Activated T-cell treated with anti-CD3 and anti-CD28 coated beads, Interleukin-2, amount 50 U/mL, for 72 hours (primary cell): ENCODE data around the gene CEP128. TPM values are rescaled to one million over a fixed set of nuclear protein-coding genes. Genes with fewer than 3 reads are reported as not detected.

Experiments
- ATAC-seq, 2 donors: fragments of 150-1000 bp; cut with Tn5 transposase; replicated peaks in 1 of 2; 2 replicates each; pipeline ENCODE4 v1.10.0; 2021; ENCODE audit warnings: moderate library complexity in 2 of 2, mild to moderate bottlenecking in 1 of 2
- DNase-seq, 2 donors: peaks; one replicate each; pipeline ENCODE4 v3.0.0; 2021 to 2022; ENCODE audit warnings: mixed read lengths in 1 of 2
- H3K27ac Mint-ChIP-seq: one replicate; pipeline ENCODE4 v1.8.0; 2022; ENCODE audit warnings: mild to moderate bottlenecking, moderate library complexity, mixed read lengths
- H3K27me3 Mint-ChIP-seq: one replicate; pipeline ENCODE4 v1.8.0; 2022; ENCODE audit warnings: low read depth, mixed read lengths
- H3K36me3 Mint-ChIP-seq, 2 donors: one replicate each; pipeline ENCODE4 v1.8.0; 2022; ENCODE audit warnings: mixed read lengths in 2 of 2, mild to moderate bottlenecking in 1 of 2; ENCODE audit not compliant: insufficient read depth in 2 of 2
- H3K4me1 Mint-ChIP-seq: one replicate; pipeline ENCODE4 v1.8.0; 2022; ENCODE audit warnings: low read depth, mixed read lengths
- H3K4me3 Mint-ChIP-seq, 2 donors: one replicate each; pipeline ENCODE4 v1.8.0; 2022; ENCODE audit warnings: mild to moderate bottlenecking in 2 of 2, mixed read lengths in 2 of 2, moderate library complexity in 2 of 2
- H3K9me3 Mint-ChIP-seq, 2 donors: one replicate each; pipeline ENCODE4 v1.8.0; 2022; ENCODE audit warnings: mixed read lengths in 2 of 2
- total RNA-seq, 2 donors: library from RNA; stranded (reverse); gene quantifications; one replicate each; pipeline ENCODE4 v1.2.3, GENCODE V29; 2022

The CEP128 gene
- total RNA-seq, 2 donors from 2014 or later: 14.2 to 16.9 TPM

- H3K27me3 Mint-ChIP-seq: no peaks in the 10 kb centered on the region
- H3K9me3 Mint-ChIP-seq: no peaks in the 10 kb centered on the region
- no peak overlapping the region for H3K27ac Mint-ChIP-seq
- peaks cover 6% of the 10 kb centered on the region for H3K4me1 Mint-ChIP-seq
- no peak for ATAC-seq
- H3K36me3 Mint-ChIP-seq: no peaks in the 10 kb centered on the region
- DNase-seq: no peak
- H3K4me3 Mint-ChIP-seq: no peak overlapping the region
Measured at GRCh38 chr14:80713076-80713850, 228.3 kb downstream of the CEP128 start.

DNA sequence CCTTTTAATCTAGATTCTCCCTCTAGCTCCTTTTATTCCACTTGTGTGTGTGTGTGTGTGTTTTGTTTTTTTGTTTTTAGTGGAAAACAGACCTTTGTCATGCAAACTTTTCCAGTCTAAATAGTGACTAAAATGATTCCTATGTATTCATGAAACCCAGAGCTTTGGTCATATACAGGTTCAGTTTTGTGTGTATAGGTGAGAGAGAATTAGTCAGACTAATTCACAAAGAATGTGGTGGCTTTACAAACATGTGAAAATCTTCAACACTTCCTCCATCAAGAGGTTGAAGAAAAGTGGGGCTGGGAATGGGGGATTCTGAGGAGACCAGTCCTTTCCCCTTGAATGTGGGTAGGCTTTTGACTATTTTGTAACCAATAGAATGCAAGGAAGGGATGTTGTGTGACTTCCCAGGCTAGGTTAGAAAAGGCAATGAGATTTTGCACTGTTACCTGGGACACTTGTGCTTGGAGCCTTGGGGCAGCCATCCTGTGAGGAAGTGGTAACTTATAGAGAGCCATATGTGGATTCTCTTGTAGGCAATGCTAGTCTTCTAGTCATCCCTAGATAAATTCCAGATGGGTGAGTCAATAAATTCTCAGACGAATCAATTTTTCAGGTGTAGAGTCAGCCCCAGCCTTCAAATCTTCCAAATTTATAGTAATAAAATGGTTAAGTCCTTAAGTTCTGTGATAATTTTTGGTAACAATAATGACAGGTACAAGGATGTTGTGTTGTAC lies 236.1 kb downstream of the CEP128 start:
- Mint-ChIP-seq H3K4me3 (no peak overlapping the region), H3K9me3 (no peaks in the 10 kb centered on the region), H3K36me3 (no peaks in the 10 kb centered on the region), H3K27ac (no peak overlapping the region), H3K4me1 (no peaks in the 10 kb centered on the region), H3K27me3 (no peaks in the 10 kb centered on the region)
- DNase-seq (no peak), ATAC-seq (no peak)

DNA sequence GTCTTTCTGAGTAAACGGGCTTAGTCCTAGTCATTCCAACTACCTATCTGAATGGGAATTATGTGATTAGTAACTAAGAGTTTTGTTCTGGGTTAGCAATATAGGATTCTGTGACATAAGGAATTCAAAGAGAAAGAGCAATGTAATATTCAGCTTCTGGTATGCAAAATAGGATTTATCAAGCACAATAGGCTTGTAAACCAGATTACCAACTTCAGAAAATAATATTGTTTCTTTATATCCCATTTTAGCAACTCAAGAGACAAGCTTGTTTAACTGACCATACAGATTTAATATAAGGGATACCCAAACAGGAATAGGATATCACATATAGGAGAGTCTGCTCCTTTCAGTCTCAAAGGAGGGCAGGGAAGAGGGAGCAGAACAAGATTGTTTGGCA lies 240.9 kb downstream of the CEP128 start:
- DNase-seq (no peak), ATAC-seq (no peak)
- Mint-ChIP-seq H3K36me3 (no peaks in the 10 kb centered on the region), H3K27ac (no peak overlapping the region), H3K27me3 (no peaks in the 10 kb centered on the region), H3K4me3 (no peak overlapping the region), H3K4me1 (no peaks in the 10 kb centered on the region), H3K9me3 (no peaks in the 10 kb centered on the region)

- ATAC-seq: peak in 1 of 2 donors; percentile 19
- H3K27ac Mint-ChIP-seq: no peak overlapping the region
Measured at GRCh38 chr14:80699861-80700260, 241.7 kb downstream of the CEP128 start.

GRCh38 chr14:80698974-80699373 lies 242.6 kb downstream of the CEP128 start:
- Mint-ChIP-seq H3K36me3 (no peaks in the 10 kb centered on the region), H3K27ac (no peak overlapping the region), H3K27me3 (no peaks in the 10 kb centered on the region), H3K4me3 (no peak overlapping the region), H3K9me3 (peaks cover 0 to 2% of the 10 kb centered on the region in 2 donors), H3K4me1 (no peaks in the 10 kb centered on the region)
- DNase-seq: no peak
- ATAC-seq: no peak

More at GRCh38 chr14:80699861-80700260, 241.7 kb downstream of the CEP128 start:
- no peaks in the 10 kb centered on the region for H3K36me3 Mint-ChIP-seq
- DNase-seq: no peak
- no peak overlapping the region for H3K4me3 Mint-ChIP-seq
- no peaks in the 10 kb centered on the region for H3K9me3 Mint-ChIP-seq
- no peaks in the 10 kb centered on the region for H3K27me3 Mint-ChIP-seq
- H3K4me1 Mint-ChIP-seq: no peaks in the 10 kb centered on the region

- Mint-ChIP-seq H3K4me3 (no peak overlapping the region), H3K27ac (no peak overlapping the region), H3K36me3 (no peaks in the 10 kb centered on the region), H3K27me3 (no peaks in the 10 kb centered on the region), H3K9me3 (peaks cover 0 to 2% of the 10 kb centered on the region in 2 donors), H3K4me1 (no peaks in the 10 kb centered on the region)
- DNase-seq (no peak), ATAC-seq (no peak)
Measured at GRCh38 chr14:80695869-80696268, 245.7 kb downstream of the CEP128 start.

DNA sequence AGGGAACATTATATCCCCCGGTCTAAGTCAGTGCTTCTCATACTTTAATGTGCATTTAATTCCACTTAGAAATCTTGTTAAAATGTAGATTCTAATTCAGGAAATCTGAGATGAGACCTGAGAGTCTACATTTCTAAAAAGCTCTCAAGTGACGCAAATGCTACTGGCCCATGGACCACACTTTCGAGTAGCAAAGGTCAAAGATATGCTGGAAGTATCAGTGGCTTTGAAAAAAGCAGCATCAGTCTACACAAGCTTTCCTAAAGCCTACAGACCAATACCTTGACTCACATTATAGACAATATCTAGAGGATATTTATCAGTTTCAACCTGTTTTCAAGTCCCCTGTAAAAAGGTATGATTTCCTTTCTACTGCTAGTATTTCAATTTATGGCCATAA lies 248.6 kb downstream of the CEP128 start:
- Mint-ChIP-seq H3K9me3 (peaks cover 0 to 2% of the 10 kb centered on the region in 2 donors), H3K4me3 (no peak overlapping the region), H3K4me1 (no peaks in the 10 kb centered on the region), H3K27me3 (no peaks in the 10 kb centered on the region), H3K27ac (no peak overlapping the region), H3K36me3 (peaks cover 0 to 2% of the 10 kb centered on the region in 2 donors)
- ATAC-seq: no peak
- no peak for DNase-seq

DNA sequence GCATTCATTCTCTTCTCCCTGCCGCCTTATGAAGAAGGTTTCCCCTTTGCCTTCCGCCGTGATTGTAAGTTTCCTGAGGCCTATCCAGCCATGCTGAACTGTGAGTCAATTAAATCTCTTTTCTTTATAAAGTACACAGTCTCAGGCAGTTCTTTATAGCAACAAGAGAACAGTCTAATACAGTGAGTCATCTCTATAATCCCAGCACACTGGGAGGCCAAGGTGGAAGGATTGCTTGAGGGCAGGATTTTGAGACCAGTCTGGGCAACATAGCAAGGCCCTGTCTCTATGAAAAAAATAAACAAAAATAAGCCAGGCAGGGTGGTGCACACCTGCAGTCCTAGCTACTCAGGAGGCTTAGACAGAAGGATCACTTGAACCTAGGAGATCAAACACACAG lies 259.9 kb downstream of the CEP128 start:
- H3K4me1 Mint-ChIP-seq: no peaks in the 10 kb centered on the region
- no peaks in the 10 kb centered on the region for H3K27me3 Mint-ChIP-seq
- no peak overlapping the region for H3K4me3 Mint-ChIP-seq
- no peak overlapping the region for H3K27ac Mint-ChIP-seq
- peaks cover 19% of the 10 kb centered on the region in 2 donors for H3K36me3 Mint-ChIP-seq
- DNase-seq (no peak), ATAC-seq (no peak)
- peaks cover 18 to 26% of the 10 kb centered on the region in 2 donors for H3K9me3 Mint-ChIP-seq

- no peaks in the 10 kb centered on the region for H3K27me3 Mint-ChIP-seq
- H3K4me3 Mint-ChIP-seq: no peak overlapping the region
- ATAC-seq: no peak
- H3K9me3 Mint-ChIP-seq: peaks cover 14 to 22% of the 10 kb centered on the region in 2 donors
- H3K4me1 Mint-ChIP-seq: no peaks in the 10 kb centered on the region
- H3K27ac Mint-ChIP-seq: no peak overlapping the region
- peaks cover 18% of the 10 kb centered on the region in 2 donors for H3K36me3 Mint-ChIP-seq
- DNase-seq: no peak
Measured at GRCh38 chr14:80679273-80679672, 262.3 kb downstream of the CEP128 start.

DNA sequence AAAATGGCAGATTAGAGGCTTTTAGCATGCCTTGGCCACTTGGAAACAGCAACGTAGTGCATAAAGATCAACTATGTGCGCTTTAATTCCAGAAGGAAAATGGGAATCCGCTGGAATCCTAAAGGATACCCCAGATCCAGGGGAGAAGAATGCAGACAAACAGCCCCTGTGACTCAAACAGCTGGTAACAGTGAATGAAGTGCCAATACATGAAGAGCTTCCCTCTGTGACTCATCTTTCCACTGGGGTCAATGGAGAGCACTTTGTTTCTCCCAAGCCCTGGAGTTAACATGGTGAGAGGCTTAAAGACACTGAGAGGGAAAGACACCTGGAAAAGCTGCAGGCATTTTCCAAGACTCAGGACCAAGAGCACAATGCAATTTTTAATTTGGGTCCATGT lies 263.1 kb downstream of the CEP128 start:
- Mint-ChIP-seq H3K36me3 (peaks cover 14 to 18% of the 10 kb centered on the region in 2 donors), H3K27me3 (no peaks in the 10 kb centered on the region), H3K9me3 (peaks cover 9 to 17% of the 10 kb centered on the region in 2 donors), H3K27ac (no peak overlapping the region), H3K4me3 (no peak overlapping the region), H3K4me1 (no peaks in the 10 kb centered on the region)
- DNase-seq (no peak), ATAC-seq (no peak)

DNA sequence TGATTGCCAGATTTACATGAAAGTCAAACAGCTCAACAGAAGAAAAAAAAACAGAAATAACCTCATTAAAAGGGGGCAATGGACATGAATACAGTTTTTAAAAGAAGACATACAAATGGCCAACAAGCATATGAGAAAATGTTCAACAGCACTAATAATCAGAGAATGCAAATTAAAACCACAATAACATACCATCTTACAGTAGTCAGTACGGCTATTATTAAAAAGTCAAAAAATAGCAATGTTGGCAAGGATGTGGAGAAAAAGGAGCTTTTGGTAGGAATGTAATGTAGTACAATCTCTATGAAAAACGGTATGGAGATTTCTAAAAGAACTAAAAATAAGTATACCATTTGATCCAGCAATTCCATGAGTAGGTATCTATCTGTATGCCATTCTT lies 272.1 kb downstream of the CEP128 start:
- Mint-ChIP-seq H3K36me3 (peaks cover 9 to 14% of the 10 kb centered on the region in 2 donors), H3K9me3 (peaks cover 8 to 18% of the 10 kb centered on the region in 2 donors), H3K4me3 (no peak overlapping the region), H3K4me1 (no peaks in the 10 kb centered on the region), H3K27me3 (no peaks in the 10 kb centered on the region), H3K27ac (no peak overlapping the region)
- DNase-seq (no peak), ATAC-seq (no peak)

DNA sequence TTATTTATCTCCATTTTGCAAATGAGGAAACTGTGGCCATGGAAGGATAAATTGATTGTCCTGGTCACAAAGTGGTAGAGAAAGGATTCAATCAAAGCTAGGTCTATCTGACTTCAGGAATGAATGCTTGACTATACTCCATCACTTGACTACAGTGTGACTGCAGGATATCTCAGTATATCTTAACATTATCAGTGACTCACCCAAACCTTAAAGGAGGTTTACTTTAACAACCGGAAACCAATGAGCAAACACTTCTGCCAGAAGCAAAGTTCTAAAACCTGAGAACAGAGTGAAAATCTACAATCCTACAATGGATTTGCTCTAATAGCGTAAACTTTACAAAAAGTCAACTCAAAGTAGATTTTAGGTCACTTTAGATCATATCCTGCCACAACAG lies 277.0 kb downstream of the CEP128 start:
- no peaks in the 10 kb centered on the region for H3K4me1 Mint-ChIP-seq
- no peak for ATAC-seq

GRCh38 chr14:80663541-80663940 lies 278.0 kb downstream of the CEP128 start:
- no peak for ATAC-seq
- Mint-ChIP-seq H3K4me1 (no peaks in the 10 kb centered on the region), H3K36me3 (peaks cover 6 to 9% of the 10 kb centered on the region in 2 donors), H3K27ac (no peak overlapping the region), H3K4me3 (no peak overlapping the region), H3K9me3 (peaks cover 2 to 8% of the 10 kb centered on the region in 2 donors), H3K27me3 (no peaks in the 10 kb centered on the region)
- DNase-seq: no peak

More for the DNA sequence above, 277.0 kb downstream of the CEP128 start:
- no peak overlapping the region for H3K4me3 Mint-ChIP-seq
- peaks cover 8 to 12% of the 10 kb centered on the region in 2 donors for H3K9me3 Mint-ChIP-seq
- H3K27me3 Mint-ChIP-seq: no peaks in the 10 kb centered on the region
- no peak overlapping the region for H3K27ac Mint-ChIP-seq
- H3K36me3 Mint-ChIP-seq: peaks cover 9 to 12% of the 10 kb centered on the region in 2 donors
- no peak for DNase-seq
